Globus pallidus (tissue), 1 donor: ENCODE results near the gene SETMAR.
A peak's percentile ranks its signal among the peaks of the same experiment; 100 is the strongest.
"Not testable (repeated sequence)": the region's sequence is repeated elsewhere in the genome, so short reads cannot be mapped to it uniquely, and the experiment has no call there.

Experiments
- DNase-seq: peaks from one replicate; pipeline ENCODE4 v3.0.0-alpha.2; 2015; ENCODE audit warnings: low spot score

The SETMAR gene

DNA sequence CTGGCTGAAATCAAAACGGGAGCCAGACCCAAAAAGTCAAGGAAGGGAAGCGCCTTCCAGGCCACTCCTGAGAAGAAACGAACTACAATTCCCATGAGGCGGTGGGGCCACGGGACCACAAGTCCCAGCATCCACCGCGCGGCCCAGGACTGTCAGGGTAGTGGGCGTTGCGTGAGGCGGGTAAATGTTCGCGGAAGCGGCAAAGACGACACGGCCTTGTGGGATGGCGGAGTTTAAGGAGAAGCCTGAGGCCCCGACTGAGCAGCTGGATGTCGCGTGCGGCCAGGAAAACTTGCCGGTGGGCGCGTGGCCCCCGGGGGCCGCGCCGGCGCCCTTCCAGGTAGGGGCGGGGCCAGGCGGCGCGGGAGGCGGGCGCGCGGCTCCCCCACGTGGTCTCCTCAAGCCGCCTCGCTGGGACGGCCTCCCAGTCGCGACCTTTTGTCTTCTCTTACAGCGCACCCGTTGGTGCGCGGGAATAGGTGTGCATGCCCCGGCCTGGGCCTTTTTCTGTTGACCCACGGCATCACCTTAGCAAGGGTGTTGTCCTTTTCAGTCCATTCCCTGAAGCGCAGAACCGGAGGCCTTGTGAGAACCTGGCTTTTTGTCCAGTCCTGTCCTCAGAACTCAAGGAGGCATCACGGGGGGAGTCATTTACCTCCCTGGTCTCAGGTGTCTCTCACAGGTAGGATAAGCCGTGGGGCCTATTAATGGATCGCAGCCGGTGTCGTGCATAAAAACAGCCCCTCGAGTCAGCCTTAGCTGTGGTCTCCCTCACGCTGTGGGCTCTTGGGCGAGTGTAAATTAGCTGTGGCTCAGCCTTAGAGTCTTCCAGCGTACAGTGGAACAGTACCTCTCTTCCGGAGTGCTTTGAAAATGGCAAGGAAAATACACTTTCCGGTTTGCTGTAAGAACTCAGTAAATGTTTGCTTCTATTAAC is at the start of gene SETMAR:
TSS of gene SETMAR (plus strand) at position 183 of the 937 bp plus-strand sequence. CDS start at position 185, 2 bp downstream.
- DNase-seq, result peak; percentile 86

- no peak for DNase-seq
Measured at GRCh38 chr3:4261406-4261805, 41.8 kb upstream of the SETMAR start.

GRCh38 chr3:4264040-4264439 is 39.1 kb upstream of the SETMAR start:
- no peak for DNase-seq

DNA sequence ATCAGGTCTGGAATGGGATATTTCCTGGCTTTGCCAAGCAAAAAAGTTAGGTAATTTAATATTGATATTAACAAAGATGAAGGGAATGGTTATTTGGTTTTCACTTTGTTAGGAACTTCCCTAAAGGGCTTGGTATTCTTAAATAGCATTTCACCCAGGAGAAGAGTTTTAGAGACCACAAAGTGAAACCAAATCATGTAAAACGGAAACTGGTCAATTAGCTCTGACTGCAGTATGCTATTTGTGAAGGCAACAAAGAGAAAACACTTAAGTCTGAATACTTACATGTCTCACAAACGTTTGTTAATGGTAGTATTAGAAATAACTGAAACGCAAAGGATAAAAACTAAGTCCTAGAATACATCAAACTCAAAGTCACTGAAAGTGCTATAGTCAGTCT is 32.4 kb upstream of the SETMAR start:
- no peak for DNase-seq

DNA sequence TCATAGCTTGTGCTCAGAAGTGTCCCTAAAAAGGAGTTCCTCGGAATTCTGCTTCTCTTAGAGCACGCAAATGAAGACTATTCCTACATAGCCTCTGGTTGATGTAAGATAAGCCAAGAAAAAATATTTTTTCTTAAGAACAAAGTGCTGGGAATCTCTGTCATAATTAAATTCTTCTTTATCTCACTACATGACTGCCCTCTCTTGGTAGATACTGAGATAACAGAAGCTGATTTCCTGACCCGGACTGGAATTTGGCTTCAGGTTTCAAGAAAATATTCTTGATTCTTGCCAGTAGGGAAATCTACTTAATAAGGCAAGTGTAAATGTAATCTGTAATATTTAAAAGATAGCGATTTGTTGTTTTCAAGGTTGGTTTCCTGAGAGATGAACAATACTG is 31.3 kb upstream of the SETMAR start:
- DNase-seq, result peak; percentile 31

DNA sequence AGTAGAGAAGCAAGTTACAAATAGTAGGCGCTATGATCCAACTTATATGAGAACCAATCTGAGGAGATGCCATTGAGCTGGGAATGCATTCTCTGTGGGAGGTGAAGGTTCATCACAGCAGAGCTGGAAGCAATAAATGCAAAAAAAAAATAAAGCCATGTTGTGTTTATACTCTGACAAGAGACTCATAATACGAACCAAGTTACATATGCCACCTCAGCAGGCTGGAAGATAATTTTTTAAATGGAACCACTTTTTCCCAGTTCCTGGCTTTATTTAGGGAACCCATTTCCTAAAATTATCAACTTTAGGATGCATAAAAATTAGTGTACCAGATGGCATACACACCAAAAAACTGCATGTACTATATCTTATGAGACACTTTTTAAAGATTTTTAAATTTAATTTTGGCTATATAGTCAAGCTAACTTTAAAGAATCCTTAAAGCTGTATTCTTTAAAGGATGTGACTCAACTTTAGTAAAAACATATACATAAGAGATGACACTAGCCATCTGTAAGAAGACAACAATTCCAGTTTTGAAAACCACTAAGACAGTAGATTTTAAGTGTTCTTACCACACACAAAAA is 23.6 kb upstream of the SETMAR start:
- DNase-seq, result no peak

DNA sequence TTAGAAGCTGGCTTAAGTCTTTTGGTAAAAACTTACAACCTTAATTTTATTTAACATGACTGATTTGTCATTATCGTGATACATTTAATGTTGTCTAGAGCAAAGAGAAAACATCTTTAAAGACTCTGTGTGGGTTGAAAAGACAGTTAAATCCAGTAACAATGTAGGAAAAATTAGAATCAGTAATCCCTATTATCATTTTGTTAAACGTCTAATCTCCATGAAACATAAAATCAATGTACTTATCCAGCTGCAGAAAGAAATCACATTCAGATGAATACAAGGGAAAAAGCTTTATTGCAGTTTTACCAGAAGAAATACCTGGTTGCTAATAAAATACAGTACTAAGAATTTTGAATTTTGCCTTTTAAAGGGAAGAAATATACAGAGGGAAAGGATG is 21.2 kb upstream of the SETMAR start:
- no peak for DNase-seq

- no peak for DNase-seq
Measured at GRCh38 chr3:4284865-4285264, 18.3 kb upstream of the SETMAR start.

DNA sequence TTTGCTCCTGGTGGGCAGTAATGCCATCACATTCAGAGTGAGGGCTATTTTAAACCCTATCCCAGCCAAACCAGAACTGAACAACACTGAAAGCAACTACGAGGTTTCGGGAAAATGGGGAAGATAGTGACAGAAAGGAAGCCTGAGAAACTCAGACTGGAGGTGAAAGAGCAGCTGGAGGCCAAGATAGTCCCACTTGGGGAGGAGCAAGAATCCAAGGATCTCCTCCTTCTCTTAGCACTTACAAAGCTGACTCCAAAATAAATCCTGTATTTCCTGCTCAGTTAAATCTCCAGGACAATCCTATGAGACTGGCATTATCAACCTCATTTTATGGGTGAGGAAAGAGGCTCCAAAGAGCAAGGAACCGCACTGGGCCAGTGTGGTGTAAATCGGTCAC is 14.1 kb upstream of the SETMAR start:
- DNase-seq, result no peak

DNA sequence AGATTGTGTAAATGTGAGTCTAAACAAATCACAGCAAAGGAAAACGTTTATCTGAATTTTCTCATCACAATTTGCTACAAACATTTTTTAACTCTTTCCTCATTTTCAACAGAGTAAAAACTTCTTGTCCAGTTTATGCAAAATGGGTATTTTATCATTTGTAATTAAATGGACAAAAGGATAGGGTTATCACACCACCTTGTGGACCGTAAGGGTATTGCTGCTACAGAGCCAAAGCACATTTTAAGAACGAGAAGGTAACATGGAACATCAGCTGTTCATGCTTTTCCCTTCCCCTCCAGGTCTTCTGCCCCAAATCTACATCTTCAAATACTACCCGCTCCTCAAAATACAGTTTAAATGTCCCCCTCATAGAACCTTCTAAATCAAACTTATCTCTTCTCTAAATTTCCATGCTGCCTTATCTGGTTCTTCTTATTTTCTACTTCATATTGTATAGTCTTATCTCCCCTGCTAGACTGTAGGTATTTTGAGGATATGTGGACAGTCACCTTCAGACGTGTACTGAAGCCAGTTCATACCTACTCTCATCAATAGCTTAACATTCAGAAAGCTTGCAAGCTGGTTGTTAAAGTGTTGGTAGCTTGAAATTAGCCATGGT is 12.8 kb upstream of the SETMAR start:
- DNase-seq, result peak; percentile 46

- no peak for DNase-seq
Measured at GRCh38 chr3:4292301-4292700, 10.9 kb upstream of the SETMAR start.

- DNase-seq, result no peak
Measured at GRCh38 chr3:4294616-4295327, 8.4 kb upstream of the SETMAR start.

GRCh38 chr3:4296454-4296853 is 6.7 kb upstream of the SETMAR start:
- DNase-seq, result not testable (repeated sequence)

DNA sequence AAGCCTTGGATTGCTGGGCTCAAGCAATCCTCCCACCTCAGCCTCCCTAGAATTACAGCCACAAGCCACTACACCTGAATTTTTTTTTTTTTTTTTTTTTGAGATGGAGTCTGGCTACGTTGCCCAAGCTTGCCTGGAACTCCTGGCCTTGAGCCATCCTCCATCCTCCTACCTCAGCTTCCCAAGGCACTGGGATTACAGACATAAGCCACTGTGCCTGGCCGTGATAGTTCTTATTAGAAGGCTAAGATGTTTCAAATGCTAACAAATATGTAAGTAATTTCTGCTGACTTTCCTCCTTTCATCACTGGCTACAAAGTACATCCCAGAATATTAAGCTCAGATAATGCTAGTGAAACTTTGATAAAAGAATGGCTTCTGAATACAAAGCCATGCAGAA is 5.7 kb upstream of the SETMAR start:
- DNase-seq, result no peak

- DNase-seq, result no peak
Measured at GRCh38 chr3:4302747-4303146, 422 bp upstream of the SETMAR start.

DNA sequence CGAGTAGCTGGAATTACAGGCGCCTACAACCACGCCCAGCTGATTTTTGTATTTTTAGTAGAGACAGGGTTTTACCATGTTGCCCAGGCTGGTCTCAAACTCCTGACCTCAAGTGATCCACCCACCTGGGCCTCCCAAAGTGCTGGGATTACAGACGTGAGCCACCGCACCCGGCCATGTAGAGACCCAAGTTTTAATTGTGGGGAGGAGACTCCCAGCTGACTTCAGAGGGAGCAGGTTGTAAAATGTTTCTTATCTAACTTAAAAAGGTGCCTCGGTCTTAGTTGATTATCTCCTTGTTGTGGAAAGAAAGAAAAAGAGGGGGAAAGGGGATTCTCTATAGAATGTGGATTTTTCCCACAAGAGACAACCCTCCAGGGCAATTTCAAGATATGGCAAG is 2.0 kb downstream of the SETMAR start:
- DNase-seq, result not testable (repeated sequence)

- DNase-seq, result no peak
Measured at GRCh38 chr3:4306091-4306490, 2.9 kb downstream of the SETMAR start.

GRCh38 chr3:4306860-4307259 is 3.7 kb downstream of the SETMAR start:
- DNase-seq, result peak; percentile 17

- DNase-seq, result no peak
Measured at GRCh38 chr3:4309491-4310128, 6.4 kb downstream of the SETMAR start.

DNA sequence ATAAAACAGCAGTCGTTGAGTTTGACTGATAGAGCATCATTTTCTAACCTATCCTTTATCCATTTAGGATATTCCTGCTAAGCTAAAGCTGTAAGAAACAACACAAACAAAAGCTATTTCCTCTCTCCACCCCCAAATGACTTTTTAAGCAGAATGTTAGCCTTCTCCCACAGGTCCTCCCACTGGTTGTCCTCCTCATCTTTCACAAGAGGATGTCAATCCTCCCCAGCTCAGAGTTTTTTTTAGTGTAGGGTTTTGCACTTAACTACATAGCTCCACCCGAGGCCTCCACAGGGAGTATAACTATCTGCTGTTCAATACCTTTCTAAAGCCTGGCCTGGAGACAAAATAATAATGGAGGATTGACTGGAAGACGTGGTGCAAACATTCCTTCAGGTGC is 7.8 kb downstream of the SETMAR start:
- no peak for DNase-seq

- no peak for DNase-seq
Measured at GRCh38 chr3:4311496-4311895, 8.3 kb downstream of the SETMAR start.
